Endothelial cell of umbilical vein (primary cell): ENCODE measurements around the gene CCDC40. TPM values are rescaled to one million over a fixed set of nuclear protein-coding genes. Genes with fewer than 3 reads are reported as not detected.

Source experiments
- BruUV-seq: library from RNA; stranded (reverse); fragments of 400-500 nt; replicated peaks from 2 replicates; lab custom pipeline; 2021; lab: Mats Ljungman, UMichigan
- CTCF ChIA-PET: fragments of 300-600, 350-600 bp; sonication (Branson Sonifier 250); formaldehyde crosslinking; loops from one replicate; lab custom pipeline; 2021; ENCODE audit warnings: antibody characterized with exemption, inconsistent platforms; lab: Charles Lee
- POLR2A ChIA-PET: fragments of 300-600, 350-600 bp; sonication (Branson Sonifier 250); formaldehyde crosslinking; loops from one replicate; lab custom pipeline; 2021; ENCODE audit warnings: antibody characterized with exemption, inconsistent platforms; lab: Charles Lee
- DNase-seq: peaks from one replicate; pipeline ENCODE4 v3.0.0-alpha.2; 2011; ENCODE audit warnings: low read depth, low spot score
- FAIRE-seq: peaks from 2 replicates; lab custom pipeline; 2011; peaks lifted over from hg19 to GRCh38; lab: Jason Lieb, UNC
- H2AFZ ChIP-seq: 2 replicates; pipeline ENCODE4 v1.6.0; 2012; ENCODE audit warnings: low read depth, low read length, control low read depth, inconsistent platforms
- H3K27ac ChIP-seq: 2 replicates; pipeline ENCODE4 v1.5.1; 2011; ENCODE audit warnings: low read depth, mild to moderate bottlenecking, control low read depth, low read length, moderate library complexity; ENCODE audit not compliant: insufficient read depth
- H3K27me3 ChIP-seq, 2 experiments: 2 replicates each; pipeline versions ENCODE4 v1.6.0 to v1.6.1; 2011; ENCODE audit warnings: low read length in 2 of 2, mixed read lengths in 1 of 2; ENCODE audit not compliant: control insufficient read depth in 2 of 2, insufficient read depth in 2 of 2
- H3K36me3 ChIP-seq, 2 experiments: 2 replicates in 1 of 2; 3 replicates in 1 of 2; pipeline ENCODE4 v1.5.1; 2011; ENCODE audit warnings: low read length in 2 of 2, mild to moderate bottlenecking in 1 of 2, moderate library complexity in 1 of 2; ENCODE audit not compliant: control insufficient read depth in 2 of 2, insufficient read depth in 2 of 2; ENCODE audit errors: extremely low read depth in 1 of 2
- H3K4me1 ChIP-seq: 3 replicates; pipeline ENCODE4 v1.5.1; 2011; ENCODE audit warnings: mild to moderate bottlenecking, low read length; ENCODE audit not compliant: control insufficient read depth, insufficient read depth; ENCODE audit errors: extremely low read depth
- H3K4me2 ChIP-seq: 2 replicates; pipeline ENCODE4 v1.6.1; 2011; ENCODE audit warnings: low read length, control low read depth, mixed read lengths; ENCODE audit not compliant: insufficient read depth
- H3K4me3 ChIP-seq, 3 experiments: fragments of 200-600 bp in 1 of 3; sonication (generic), shearing (Covaris generic) in 1 of 3; replicated peaks in 1 of 3; 2 replicates each; pipeline ENCODE4 v1.5.1; 2011 to 2016; ENCODE audit warnings: control low read depth in 3 of 3, low read length in 3 of 3, mild to moderate bottlenecking in 2 of 3, inconsistent platforms in 1 of 3, low read depth in 1 of 3, moderate library complexity in 1 of 3; ENCODE audit not compliant: insufficient read depth in 1 of 3
- H3K79me2 ChIP-seq: 2 replicates; pipeline ENCODE4 v1.6.0; 2012; ENCODE audit warnings: low read length, inconsistent platforms; ENCODE audit not compliant: control insufficient read depth, insufficient read depth
- H3K9ac ChIP-seq: replicated peaks from 2 replicates; pipeline ENCODE3; 2011; ENCODE audit warnings: low read length, control low read depth; ENCODE audit not compliant: insufficient read depth; ENCODE audit errors: extremely low read depth
- H3K9me1 ChIP-seq: replicated peaks from 3 replicates; pipeline ENCODE4 v1.6.0; 2011; ENCODE audit warnings: mild to moderate bottlenecking, low read length; ENCODE audit not compliant: control insufficient read depth, insufficient read depth; ENCODE audit errors: extremely low read depth
- H3K9me3 ChIP-seq: replicated peaks from 2 replicates; pipeline ENCODE4 v1.5.1; 2012; ENCODE audit warnings: low read length, inconsistent platforms; ENCODE audit not compliant: control insufficient read depth, insufficient read depth
- H4K20me1 ChIP-seq: replicated peaks from 2 replicates; pipeline ENCODE3; 2011; ENCODE audit warnings: mild to moderate bottlenecking, low read length; ENCODE audit not compliant: control insufficient read depth, insufficient read depth; ENCODE audit errors: extremely low read depth
- EZH2 ChIP-seq: IDR thresholded peaks from 2 replicates; pipeline ENCODE4 v1.6.1; 2012; ENCODE audit warnings: borderline replicate concordance, low read depth, mild to moderate bottlenecking, moderate library complexity, low read length, inconsistent platforms; ENCODE audit not compliant: severe bottlenecking
- FOS ChIP-seq: IDR thresholded peaks from 2 replicates; pipeline ENCODE4 v1.6.1; 2011; ENCODE audit warnings: mild to moderate bottlenecking, low read length, moderate library complexity, borderline replicate concordance; ENCODE audit not compliant: insufficient read depth
- JUN ChIP-seq: IDR thresholded peaks from 2 replicates; pipeline ENCODE4 v1.6.1; 2011; ENCODE audit warnings: borderline replicate concordance, low read depth; ENCODE audit not compliant: insufficient read length, insufficient read depth
- MYC ChIP-seq: IDR thresholded peaks from one replicate; pipeline ENCODE4 v1.6.1; 2011; ENCODE audit warnings: mild to moderate bottlenecking, low read depth, low read length
- POLR2A ChIP-seq: IDR thresholded peaks from 2 replicates; pipeline ENCODE4 v1.6.1; 2012; ENCODE audit warnings: low read depth, mild to moderate bottlenecking, control low read depth, low read length
- POLR2AphosphoS5 ChIP-seq: IDR thresholded peaks from 2 replicates; pipeline ENCODE4 v1.6.1; 2012; ENCODE audit warnings: low read depth, mild to moderate bottlenecking, control low read depth, low read length, moderate library complexity; ENCODE audit not compliant: insufficient read depth
- dilution Hi-C: fragments of 300-500 bp; cut with MboI; formaldehyde crosslinking; loops from one replicate; pipeline ENCODE4 v1.15.0; 2019; ENCODE audit warnings: low sequenced_read_pairs; ENCODE audit not compliant: extremely low pct_ligation_motif_present
- intact Hi-C: fragments of 100-400 bp; cut with micrococcal nuclease; formaldehyde crosslinking; loops from one replicate; pipeline ENCODE4 v1.10.0; 2022
- polyA plus RNA-seq, 4 experiments: library from polyadenylated mRNA; depleted of rRNA in 3 of 4; stranded (reverse) in 3 of 4; unstranded in 1 of 4; fragments of >200 nt; gene quantifications; 2 replicates each; pipeline versions ENCODE4 v1.2.1 to v1.2.3, GENCODE V29; 2011 to 2012; ENCODE audit warnings: missing spikeins in 1 of 4
- total RNA-seq: library from RNA; stranded (reverse); gene quantifications from 2 replicates; pipeline ENCODE4 v1.2.3, GENCODE V29; 2021
- TF ChIP-seq, protein P1 (sequence below), 2 donors: IDR thresholded peaks; 1 replicate in 1 of 2; 2 replicates in 1 of 2; pipeline ENCODE4 v1.5.1; 2011; ENCODE audit warnings: low read length in 2 of 2, mild to moderate bottlenecking in 2 of 2, moderate library complexity in 2 of 2, control low read depth in 1 of 2, inconsistent platforms in 1 of 2, low read depth in 1 of 2; ENCODE audit not compliant: insufficient read depth in 1 of 2; ENCODE audit errors: extremely low read depth in 1 of 2

CCDC40 gene
- total and polyA plus RNA-seq, 2 donors (not counting 3 experiments of a cell fraction or from before 2014, with no cell fraction given): 1.4 to 5.5 TPM

DNA sequence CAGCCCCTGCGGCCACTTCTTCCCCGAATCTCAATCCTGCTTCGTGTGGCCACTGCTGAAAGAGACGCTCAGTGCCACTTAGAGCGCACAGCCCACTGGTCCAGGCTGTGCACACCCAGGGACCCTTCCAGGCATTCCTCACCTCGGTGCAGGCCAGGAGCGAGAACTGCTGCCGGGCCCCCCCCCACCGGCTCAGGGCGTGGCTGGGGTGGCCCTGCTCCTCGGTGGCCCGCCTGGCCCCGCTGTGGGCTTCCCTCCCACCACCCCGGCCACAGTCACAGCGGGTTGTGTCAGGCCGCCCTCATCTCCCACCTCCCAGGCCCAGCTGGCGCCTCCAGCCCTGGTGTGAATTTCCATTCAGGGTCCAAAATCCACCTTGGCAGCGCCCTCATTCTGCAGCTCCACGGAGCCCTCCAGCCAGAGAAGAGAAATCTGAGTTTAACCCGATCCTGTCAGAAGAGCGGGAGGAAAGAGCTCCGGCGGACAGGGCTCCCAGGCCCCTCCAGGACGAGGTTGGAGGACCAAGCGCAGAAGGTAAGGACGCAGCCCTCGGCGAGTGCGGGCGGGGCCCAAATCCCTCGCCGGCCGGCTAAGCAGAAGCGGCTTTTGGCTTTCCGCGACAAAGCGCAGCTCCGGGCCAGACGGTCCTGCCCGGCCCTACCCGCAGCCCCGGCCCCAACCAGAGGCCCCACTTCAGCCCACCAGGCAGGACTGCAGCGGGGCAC lies 12.8 kb upstream of the CCDC40 start:
- Histone ChIP-seq H3K9ac (no peak overlapping the region), H3K4me3 (no peak overlapping the region), H3K36me3 (no peaks in the 10 kb centered on the region), H3K4me1 (peaks cover under 1% of the 10 kb centered on the region), H3K79me2 (peaks cover 29% of the 10 kb centered on the region), H2AFZ (no peak overlapping the region), H3K4me2 (no peak overlapping the region), H3K27ac (no peak overlapping the region), H3K9me3 (no peaks in the 10 kb centered on the region), H4K20me1 (no peaks in the 10 kb centered on the region), H3K27me3 (no peaks in the 10 kb centered on the region), H3K9me1 (no peaks in the 10 kb centered on the region)
- FAIRE-seq (no peak), DNase-seq (no peak)
- CTCF ChIA-PET: interaction anchor here (1.7 kb wide), 1 partner anchor 15 kb away, joined by 6 read pairs; no protein-coding TSS in a partner anchor
- TF ChIP-seq FOS (no peak), EZH2 (no peak), JUN (no peak), MYC (no peak)
- no TSS peak for BruUV-seq
- intact Hi-C loops (no loop called here), dilution Hi-C loops (no loop called here)
- POLR2A ChIA-PET: no interaction called here

DNA sequence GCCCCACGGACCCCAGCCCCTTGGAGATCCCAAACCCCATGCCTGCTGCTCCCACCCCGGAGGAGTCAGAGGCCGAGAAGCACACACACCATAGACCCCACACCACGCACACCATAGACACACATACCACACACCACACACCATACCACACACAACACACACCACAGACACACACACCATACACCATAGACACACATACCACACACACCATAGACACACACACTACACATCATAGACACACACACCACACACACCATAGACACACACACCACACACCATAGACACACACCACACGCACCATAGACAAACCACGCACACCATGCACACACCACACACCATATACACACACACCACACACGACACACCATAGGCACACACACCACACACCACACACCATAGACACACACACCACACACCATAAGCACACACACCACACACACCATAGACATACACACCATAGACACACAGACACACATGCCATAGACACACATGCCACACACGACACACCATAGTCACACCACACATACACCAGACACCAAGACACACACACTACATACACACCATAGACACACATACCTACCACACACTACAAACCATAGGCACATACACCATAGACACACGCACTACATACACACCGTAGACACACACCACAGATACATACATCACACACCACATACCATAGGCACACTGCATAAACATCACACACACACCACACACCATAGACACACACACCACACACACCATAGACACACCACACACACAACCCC lies 12.1 kb upstream of the CCDC40 start:
- Histone ChIP-seq H3K9me1 (no peaks in the 10 kb centered on the region), H3K36me3 (no peaks in the 10 kb centered on the region), H3K27me3 (no peaks in the 10 kb centered on the region), H4K20me1 (no peaks in the 10 kb centered on the region), H3K27ac (no peak overlapping the region), H3K9ac (no peak overlapping the region), H3K9me3 (no peaks in the 10 kb centered on the region), H3K4me3 (no peak overlapping the region), H2AFZ (no peak overlapping the region), H3K79me2 (peaks cover 31% of the 10 kb centered on the region), H3K4me2 (no peak overlapping the region), H3K4me1 (peaks cover 7% of the 10 kb centered on the region)
- no peak for TF ChIP-seq POLR2AphosphoS5
- TF ChIP-seq POLR2A: peak; percentile 16
- TF ChIP-seq, protein P1, sequence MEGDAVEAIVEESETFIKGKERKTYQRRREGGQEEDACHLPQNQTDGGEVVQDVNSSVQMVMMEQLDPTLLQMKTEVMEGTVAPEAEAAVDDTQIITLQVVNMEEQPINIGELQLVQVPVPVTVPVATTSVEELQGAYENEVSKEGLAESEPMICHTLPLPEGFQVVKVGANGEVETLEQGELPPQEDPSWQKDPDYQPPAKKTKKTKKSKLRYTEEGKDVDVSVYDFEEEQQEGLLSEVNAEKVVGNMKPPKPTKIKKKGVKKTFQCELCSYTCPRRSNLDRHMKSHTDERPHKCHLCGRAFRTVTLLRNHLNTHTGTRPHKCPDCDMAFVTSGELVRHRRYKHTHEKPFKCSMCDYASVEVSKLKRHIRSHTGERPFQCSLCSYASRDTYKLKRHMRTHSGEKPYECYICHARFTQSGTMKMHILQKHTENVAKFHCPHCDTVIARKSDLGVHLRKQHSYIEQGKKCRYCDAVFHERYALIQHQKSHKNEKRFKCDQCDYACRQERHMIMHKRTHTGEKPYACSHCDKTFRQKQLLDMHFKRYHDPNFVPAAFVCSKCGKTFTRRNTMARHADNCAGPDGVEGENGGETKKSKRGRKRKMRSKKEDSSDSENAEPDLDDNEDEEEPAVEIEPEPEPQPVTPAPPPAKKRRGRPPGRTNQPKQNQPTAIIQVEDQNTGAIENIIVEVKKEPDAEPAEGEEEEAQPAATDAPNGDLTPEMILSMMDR (IDR thresholded peaks at IDR 0.05; ENCODE audit: extremely low read depth in 1 of 2, insufficient read depth in 1 of 2, low read depth in 1 of 2, low read length in 2 of 2): no peak
- no TSS peak for BruUV-seq
- FAIRE-seq: peak; percentile 82
- DNase-seq: no peak
- dilution Hi-C loops (no loop called here), intact Hi-C loops (no loop called here)
- ChIA-PET CTCF (interaction anchor here (1.7 to 5.1 kb wide), 2 partner anchors 16 kb away, joined by 6 to 23 read pairs; no protein-coding TSS in a partner anchor), POLR2A (no interaction called here)
